Chondrocyte (in vitro differentiated cells): ENCODE measurements around the gene JAKMIP2. TPM values are rescaled to one million over a fixed set of nuclear protein-coding genes. Genes with fewer than 3 reads are reported as not detected.

ENCODE experiments used
- DNase-seq: peaks from one replicate; pipeline ENCODE4 v3.0.0; 2021; ENCODE audit warnings: mixed read lengths, low spot score
- H3K27ac Mint-ChIP-seq: one replicate; pipeline ENCODE4 v1.8.0; 2021; ENCODE audit warnings: mild to moderate bottlenecking, moderate library complexity, mixed read lengths; ENCODE audit not compliant: unreplicated experiment
- H3K27me3 Mint-ChIP-seq: 2 replicates; pipeline ENCODE4 v1.8.0; 2021; ENCODE audit warnings: low read depth, mixed read lengths
- H3K36me3 Mint-ChIP-seq: 2 replicates; pipeline ENCODE4 v1.8.0; 2021; ENCODE audit warnings: low read depth, mixed read lengths
- H3K4me1 Mint-ChIP-seq: 2 replicates; pipeline ENCODE4 v1.8.0; 2021; ENCODE audit warnings: low read depth, mild to moderate bottlenecking, mixed read lengths
- H3K4me3 Mint-ChIP-seq: one replicate; pipeline ENCODE4 v1.8.0; 2021; ENCODE audit warnings: mild to moderate bottlenecking, moderate library complexity, mixed read lengths; ENCODE audit not compliant: unreplicated experiment
- H3K9me3 Mint-ChIP-seq: 2 replicates; pipeline ENCODE4 v1.8.0; 2021; ENCODE audit warnings: low read depth, mixed read lengths
- total RNA-seq: library from RNA; stranded (reverse); gene quantifications from 3 replicates; pipeline ENCODE4 v1.2.1, GENCODE V29; 2021
- TF ChIP-seq, protein P1 (sequence below): fragments of 200-600 bp; sonication (generic); IDR thresholded peaks from 2 replicates; pipeline ENCODE4 v1.5.0; 2021; ENCODE audit warnings: antibody characterized with exemption, mild to moderate bottlenecking, moderate library complexity

Gene JAKMIP2
- total RNA-seq, 1 donor from 2014 or later: 7.1 TPM

DNA sequence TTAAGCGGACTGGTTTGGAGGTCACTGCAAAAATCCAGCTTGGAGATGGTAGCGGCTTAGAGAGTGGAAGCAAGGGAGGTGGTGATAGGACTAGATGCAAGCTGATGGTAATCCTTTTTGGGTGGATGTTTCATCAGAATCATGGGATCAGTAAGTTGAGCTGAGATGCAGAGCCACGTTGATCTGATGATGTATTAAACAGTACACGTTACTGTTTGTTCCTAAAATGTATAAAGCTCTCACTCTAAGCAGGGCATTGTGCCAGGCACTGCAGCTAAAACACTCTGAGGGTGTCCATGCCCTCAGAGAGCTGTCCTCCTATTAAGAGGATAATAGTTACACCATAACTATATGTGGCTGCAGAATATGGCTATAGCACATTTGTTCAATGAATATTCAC, 93.1 kb downstream of the JAKMIP2 start:
- TF ChIP-seq, protein P1, sequence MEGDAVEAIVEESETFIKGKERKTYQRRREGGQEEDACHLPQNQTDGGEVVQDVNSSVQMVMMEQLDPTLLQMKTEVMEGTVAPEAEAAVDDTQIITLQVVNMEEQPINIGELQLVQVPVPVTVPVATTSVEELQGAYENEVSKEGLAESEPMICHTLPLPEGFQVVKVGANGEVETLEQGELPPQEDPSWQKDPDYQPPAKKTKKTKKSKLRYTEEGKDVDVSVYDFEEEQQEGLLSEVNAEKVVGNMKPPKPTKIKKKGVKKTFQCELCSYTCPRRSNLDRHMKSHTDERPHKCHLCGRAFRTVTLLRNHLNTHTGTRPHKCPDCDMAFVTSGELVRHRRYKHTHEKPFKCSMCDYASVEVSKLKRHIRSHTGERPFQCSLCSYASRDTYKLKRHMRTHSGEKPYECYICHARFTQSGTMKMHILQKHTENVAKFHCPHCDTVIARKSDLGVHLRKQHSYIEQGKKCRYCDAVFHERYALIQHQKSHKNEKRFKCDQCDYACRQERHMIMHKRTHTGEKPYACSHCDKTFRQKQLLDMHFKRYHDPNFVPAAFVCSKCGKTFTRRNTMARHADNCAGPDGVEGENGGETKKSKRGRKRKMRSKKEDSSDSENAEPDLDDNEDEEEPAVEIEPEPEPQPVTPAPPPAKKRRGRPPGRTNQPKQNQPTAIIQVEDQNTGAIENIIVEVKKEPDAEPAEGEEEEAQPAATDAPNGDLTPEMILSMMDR: no peak
- Mint-ChIP-seq H3K4me3 (peak overlapping the region; percentile 23), H3K27me3 (no peaks in the 10 kb centered on the region), H3K9me3 (no peaks in the 10 kb centered on the region), H3K36me3 (no peaks in the 10 kb centered on the region), H3K4me1 (peaks cover 36% of the 10 kb centered on the region), H3K27ac (peak overlapping the region; percentile 89)
- no peak for DNase-seq

DNA sequence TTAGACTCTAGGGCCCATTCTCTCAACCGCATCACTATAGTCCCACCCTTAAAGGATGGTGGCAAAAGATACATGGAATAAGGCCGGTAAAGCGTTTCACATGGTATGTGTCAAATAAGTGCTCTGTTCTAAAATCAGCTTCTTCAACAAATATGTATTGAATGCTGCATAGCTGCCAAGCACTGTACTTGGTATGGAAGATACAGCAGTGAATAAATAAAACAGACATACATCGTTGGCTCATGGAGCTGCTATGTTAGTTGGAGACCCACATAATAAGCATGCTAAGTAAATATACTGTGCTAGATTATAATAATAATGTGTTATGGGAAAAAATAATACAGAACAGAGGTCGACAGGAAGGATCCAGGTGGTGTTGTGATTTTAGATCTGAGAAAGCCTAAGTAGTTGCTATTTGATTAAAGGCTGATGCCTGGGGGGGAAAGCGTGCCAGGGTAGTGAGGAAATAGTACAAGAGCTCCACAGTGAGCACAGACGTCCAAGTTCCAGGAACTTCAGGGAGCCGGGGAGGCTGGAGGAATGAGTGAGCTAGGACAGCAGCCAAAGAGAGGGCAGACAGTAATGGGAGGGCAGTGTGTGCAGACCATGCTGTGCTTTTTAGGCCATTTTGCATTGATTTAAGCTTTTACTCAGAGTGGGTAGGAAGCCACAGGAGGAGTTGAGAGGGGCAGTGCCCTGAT, 93.7 kb downstream of the JAKMIP2 start:
- Mint-ChIP-seq H3K4me3 (peak overlapping the region; percentile 23), H3K27ac (peak overlapping the region; percentile 89)

DNA sequence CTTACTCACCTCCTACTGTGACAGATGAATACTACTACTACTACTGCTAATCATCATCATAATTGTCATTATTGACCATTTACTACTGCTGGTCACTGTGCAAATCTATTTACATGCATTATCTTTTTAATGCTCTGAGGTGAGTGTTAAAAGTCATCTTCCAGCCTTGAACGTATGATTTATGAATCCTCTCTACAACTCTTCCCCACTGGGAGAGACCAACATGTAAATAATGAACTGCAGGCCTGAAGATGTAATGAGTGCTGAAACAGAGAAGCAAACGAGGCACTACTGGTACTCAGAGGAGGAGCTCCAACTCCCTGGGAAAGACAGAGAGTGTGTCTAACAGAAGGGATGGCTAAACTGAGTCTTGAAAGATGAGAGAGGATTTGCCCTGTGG, 95.4 kb downstream of the JAKMIP2 start:
- no peak overlapping the region for H3K27ac Mint-ChIP-seq
- no peak overlapping the region for H3K4me3 Mint-ChIP-seq
- H3K36me3 Mint-ChIP-seq: no peaks in the 10 kb centered on the region
- H3K27me3 Mint-ChIP-seq: no peaks in the 10 kb centered on the region
- DNase-seq: no peak
- TF ChIP-seq, protein P1: no peak
- no peaks in the 10 kb centered on the region for H3K9me3 Mint-ChIP-seq
- H3K4me1 Mint-ChIP-seq: peaks cover 34% of the 10 kb centered on the region

More for the DNA sequence above, 93.7 kb downstream of the JAKMIP2 start:
- H3K4me1 Mint-ChIP-seq: peaks cover 35% of the 10 kb centered on the region
- no peak for DNase-seq
- TF ChIP-seq, protein P1: no peak
- no peaks in the 10 kb centered on the region for H3K27me3 Mint-ChIP-seq
- H3K9me3 Mint-ChIP-seq: no peaks in the 10 kb centered on the region
- no peaks in the 10 kb centered on the region for H3K36me3 Mint-ChIP-seq

DNA sequence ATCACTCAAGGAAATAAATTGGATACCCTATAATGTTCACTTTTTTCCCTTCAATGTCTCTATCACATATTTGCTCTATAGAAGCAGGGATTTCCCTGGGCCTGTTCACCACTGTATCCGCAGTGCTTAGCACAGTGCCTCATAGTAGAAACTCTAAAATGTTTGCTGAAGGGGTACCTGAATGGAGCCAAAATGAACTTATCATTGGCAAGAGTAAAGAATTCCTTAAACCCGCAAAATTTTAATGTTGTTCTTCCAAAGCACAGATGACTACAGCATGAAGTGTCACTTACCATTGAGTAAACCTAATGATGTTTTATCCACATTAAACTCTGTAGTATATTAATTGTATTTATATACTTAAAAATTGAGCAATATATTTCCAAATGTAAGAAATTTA, 96.1 kb downstream of the JAKMIP2 start:
- TF ChIP-seq, protein P1: no peak
- no peaks in the 10 kb centered on the region for H3K9me3 Mint-ChIP-seq
- no peaks in the 10 kb centered on the region for H3K36me3 Mint-ChIP-seq
- no peak overlapping the region for H3K27ac Mint-ChIP-seq
- no peaks in the 10 kb centered on the region for H3K27me3 Mint-ChIP-seq
- peaks cover 27% of the 10 kb centered on the region for H3K4me1 Mint-ChIP-seq
- DNase-seq: no peak
- H3K4me3 Mint-ChIP-seq: no peak overlapping the region

DNA sequence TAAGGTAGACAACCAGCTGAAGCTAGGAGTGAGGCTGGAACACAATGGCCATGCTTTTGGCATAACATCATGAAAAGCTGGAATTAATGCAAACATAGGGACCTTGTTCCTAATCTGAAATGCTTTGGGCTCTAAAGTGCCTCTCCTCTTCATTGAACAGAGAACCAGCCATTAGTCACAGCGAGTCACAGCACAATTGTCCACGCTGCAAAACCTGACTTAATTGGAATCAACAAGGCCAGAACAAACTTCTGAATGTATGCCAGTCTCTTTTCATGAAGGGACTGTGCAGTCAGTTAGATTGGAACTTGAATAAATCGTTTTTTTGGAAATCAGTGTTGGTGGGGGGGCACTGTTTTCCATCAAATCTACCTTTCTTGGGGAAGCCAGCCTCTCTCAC, 96.5 kb downstream of the JAKMIP2 start:
- H3K27ac Mint-ChIP-seq: no peak overlapping the region
- no peaks in the 10 kb centered on the region for H3K36me3 Mint-ChIP-seq
- H3K9me3 Mint-ChIP-seq: no peaks in the 10 kb centered on the region
- DNase-seq: no peak
- H3K27me3 Mint-ChIP-seq: no peaks in the 10 kb centered on the region
- H3K4me3 Mint-ChIP-seq: no peak overlapping the region
- TF ChIP-seq, protein P1: no peak
- H3K4me1 Mint-ChIP-seq: peaks cover 26% of the 10 kb centered on the region
